Type B pancreatic cell (in vitro differentiated cells): ENCODE results near the gene RNF169. TPM values are rescaled to one million over a fixed set of nuclear protein-coding genes. Genes with fewer than 3 reads are reported as not detected.

Experiments
- DNase-seq: peaks from one replicate; pipeline ENCODE4 v3.0.0; 2021; ENCODE audit warnings: mixed read lengths; ENCODE audit not compliant: unreplicated experiment; ENCODE audit errors: extremely low spot score
- H3K27ac Mint-ChIP-seq: 2 replicates; pipeline ENCODE4 v1.8.0; 2021; ENCODE audit warnings: mild to moderate bottlenecking, mixed read lengths
- H3K27me3 Mint-ChIP-seq: 2 replicates; pipeline ENCODE4 v1.8.0; 2021; ENCODE audit warnings: mixed read lengths
- H3K36me3 Mint-ChIP-seq: 2 replicates; pipeline ENCODE4 v1.8.0; 2021; ENCODE audit warnings: mixed read lengths
- H3K4me1 Mint-ChIP-seq: one replicate; pipeline ENCODE4 v1.8.0; 2021; ENCODE audit warnings: mixed read lengths; ENCODE audit not compliant: unreplicated experiment
- H3K4me3 Mint-ChIP-seq: 2 replicates; pipeline ENCODE4 v1.8.0; 2021; ENCODE audit warnings: mild to moderate bottlenecking, mixed read lengths
- H3K9me3 Mint-ChIP-seq: 2 replicates; pipeline ENCODE4 v1.8.0; 2021; ENCODE audit warnings: mixed read lengths
- CTCF ChIP-seq: fragments of 200-600 bp; sonication (generic); conservative IDR thresholded peaks from 2 replicates; pipeline ENCODE4 v1.5.0; 2021; ENCODE audit warnings: antibody characterized with exemption, mild to moderate bottlenecking
- total RNA-seq: library from RNA; stranded (reverse); gene quantifications from 2 replicates; pipeline ENCODE4 v1.2.1, GENCODE V29; 2021; ENCODE audit warnings: low replicate concordance

The RNF169 gene
- total RNA-seq, 1 donor from 2014 or later: 18.8 TPM

GRCh38 chr11:74826901-74827300, 78.3 kb downstream of the RNF169 start:
- Mint-ChIP-seq H3K9me3 (peaks cover 22% of the 10 kb centered on the region), H3K4me3 (no peak overlapping the region), H3K27me3 (no peaks in the 10 kb centered on the region), H3K4me1 (no peaks in the 10 kb centered on the region), H3K36me3 (peaks cover 82% of the 10 kb centered on the region), H3K27ac (no peak overlapping the region)
- TF ChIP-seq CTCF: no peak
- DNase-seq: no peak

GRCh38 chr11:74837191-74837590, 88.5 kb downstream of the RNF169 start:
- H3K27me3 Mint-ChIP-seq: no peaks in the 10 kb centered on the region
- peaks cover 40% of the 10 kb centered on the region for H3K36me3 Mint-ChIP-seq
- H3K27ac Mint-ChIP-seq: no peak overlapping the region
- no peak overlapping the region for H3K4me3 Mint-ChIP-seq
- no peak for DNase-seq
- no peaks in the 10 kb centered on the region for H3K4me1 Mint-ChIP-seq
- no peak for TF ChIP-seq CTCF
- no peaks in the 10 kb centered on the region for H3K9me3 Mint-ChIP-seq

GRCh38 chr11:74838188-74838587, 89.5 kb downstream of the RNF169 start:
- Mint-ChIP-seq H3K9me3 (no peaks in the 10 kb centered on the region), H3K4me1 (no peaks in the 10 kb centered on the region), H3K27me3 (no peaks in the 10 kb centered on the region), H3K4me3 (no peak overlapping the region), H3K36me3 (peaks cover 39% of the 10 kb centered on the region), H3K27ac (no peak overlapping the region)
- TF ChIP-seq CTCF: no peak
- DNase-seq: no peak

- Mint-ChIP-seq H3K27ac (no peak overlapping the region), H3K36me3 (peaks cover 39% of the 10 kb centered on the region), H3K4me1 (no peaks in the 10 kb centered on the region), H3K4me3 (no peak overlapping the region), H3K9me3 (no peaks in the 10 kb centered on the region), H3K27me3 (no peaks in the 10 kb centered on the region)
- no peak for DNase-seq
- no peak for TF ChIP-seq CTCF
Measured at GRCh38 chr11:74839446-74839845, 90.8 kb downstream of the RNF169 start.

- H3K27me3 Mint-ChIP-seq: no peaks in the 10 kb centered on the region
- peaks cover 37% of the 10 kb centered on the region for H3K36me3 Mint-ChIP-seq
- TF ChIP-seq CTCF: no peak
- H3K9me3 Mint-ChIP-seq: no peaks in the 10 kb centered on the region
- H3K27ac Mint-ChIP-seq: no peak overlapping the region
- no peak overlapping the region for H3K4me3 Mint-ChIP-seq
- DNase-seq: no peak
- H3K4me1 Mint-ChIP-seq: no peaks in the 10 kb centered on the region
Measured at GRCh38 chr11:74839971-74840370, 91.3 kb downstream of the RNF169 start.

GRCh38 chr11:74840486-74840885, 91.8 kb downstream of the RNF169 start:
- H3K4me1 Mint-ChIP-seq: no peaks in the 10 kb centered on the region
- H3K27ac Mint-ChIP-seq: no peak overlapping the region
- no peaks in the 10 kb centered on the region for H3K9me3 Mint-ChIP-seq
- peaks cover 36% of the 10 kb centered on the region for H3K36me3 Mint-ChIP-seq
- no peak overlapping the region for H3K4me3 Mint-ChIP-seq
- H3K27me3 Mint-ChIP-seq: no peaks in the 10 kb centered on the region
- no peak for TF ChIP-seq CTCF
- DNase-seq: no peak
